Esophagus muscularis mucosa (tissue), 4 donors: ENCODE measurements around the gene UGT1A5. TPM values are rescaled to one million over a fixed set of nuclear protein-coding genes. Genes with fewer than 3 reads are reported as not detected.

Source experiments
- DNase-seq: peaks from one replicate; pipeline ENCODE4 v3.0.0-alpha.2; 2017; ENCODE audit errors: extremely low spot score
- H3K27ac ChIP-seq, 4 donors: fragments of 200-600 bp; sonication (generic); replicated peaks in 1 of 4; 1 replicate in 3 of 4; 2 replicates in 1 of 4; pipeline ENCODE4 v1.5.1; 2016 to 2019; ENCODE audit warnings: mild to moderate bottlenecking in 1 of 4
- H3K27me3 ChIP-seq, 4 donors: fragments of 200-600 bp; sonication (generic); one replicate each; pipeline versions ENCODE4 v1.5.1 to v1.6.0; 2016 to 2019
- H3K36me3 ChIP-seq, 4 donors: fragments of 200-600 bp; sonication (generic); one replicate each; pipeline ENCODE4 v1.5.1; 2016 to 2019
- H3K4me1 ChIP-seq, 4 donors: fragments of 200-600 bp; sonication (generic); one replicate each; pipeline ENCODE4 v1.5.1; 2016 to 2019
- H3K4me3 ChIP-seq, 4 donors: fragments of 200-600 bp; sonication (generic); 1 replicate in 2 of 4; 2 replicates in 2 of 4; pipeline ENCODE4 v1.5.1; 2016 to 2019; ENCODE audit warnings: mild to moderate bottlenecking in 4 of 4, moderate library complexity in 1 of 4
- H3K9me3 ChIP-seq, 4 donors: fragments of 200-600 bp; sonication (generic); 1 replicate in 3 of 4; 2 replicates in 1 of 4; pipeline ENCODE4 v1.5.1; 2016 to 2019
- CTCF ChIP-seq, 3 experiments: fragments of 200-600 bp in 2 of 3; fragments of 450-650 bp in 1 of 3; sonication (generic) in 2 of 3; IDR thresholded peaks; one replicate each; pipeline ENCODE4 v1.5.1; 2017 to 2019; ENCODE audit warnings: antibody characterized with exemption in 3 of 3, mild to moderate bottlenecking in 2 of 3, moderate library complexity in 1 of 3
- EP300 ChIP-seq: sonication (generic); formaldehyde crosslinking; IDR thresholded peaks from one replicate; pipeline ENCODE4 v1.6.1; 2017; ENCODE audit warnings: antibody characterized with exemption
- POLR2A ChIP-seq: fragments of 450-650 bp; IDR thresholded peaks from one replicate; pipeline ENCODE4 v1.6.1; 2017; ENCODE audit warnings: antibody characterized with exemption, moderate library complexity, mild to moderate bottlenecking, low read depth
- POLR2AphosphoS5 ChIP-seq, 2 donors: sonication (generic); formaldehyde crosslinking; IDR thresholded peaks; one replicate each; pipeline ENCODE4 v1.6.1; 2017; ENCODE audit warnings: antibody characterized with exemption in 2 of 2
- WGBS: methylation state at CpG from one replicate; pipeline ENCODE4 v1.1.5; 2018; 5-methylcytosine and 5-hydroxymethylcytosine counted together
- intact Hi-C: fragments of 100-400 bp; cut with DNase I; formaldehyde crosslinking; loops from one replicate; pipeline ENCODE4 v1.15.1; 2023
- total RNA-seq, 4 donors: library from RNA; depleted of rRNA; stranded (reverse); fragments of >200 nt; gene quantifications; one replicate each; pipeline versions ENCODE4 v1.1.0 to v1.2.1, GENCODE V29; 2016

UGT1A5 gene
- total RNA-seq, 4 donors from 2014 or later: not detected

- DNase-seq: no peak
- intact Hi-C loops: no loop called here
Measured at GRCh38 chr2:233819884-233820773, 107.4 kb downstream of the UGT1A5 start.

GRCh38 chr2:233820774-233821105, 108.0 kb downstream of the UGT1A5 start:
- H3K27ac ChIP-seq: no peak overlapping the region
- TF ChIP-seq POLR2AphosphoS5 (IDR thresholded peaks at IDR 0.05) (no peak), EP300 (no peak), POLR2A (no peak), CTCF (IDR thresholded peaks at IDR 0.05) (no peak)
- no peak for DNase-seq
- 83% methylated on average over 1 of the region's 6 CpGs for WGBS
- intact Hi-C loops: no loop called here
- no peaks in the 10 kb centered on the region for H3K36me3 ChIP-seq
- H3K27me3 ChIP-seq: peaks cover 0 to 5% (median 0%) of the 10 kb centered on the region in 4 donors
- no peak overlapping the region for H3K4me3 ChIP-seq
- no peaks in the 10 kb centered on the region for H3K4me1 ChIP-seq
- no peaks in the 10 kb centered on the region for H3K9me3 ChIP-seq

More at GRCh38 chr2:233819884-233820773, 107.4 kb downstream of the UGT1A5 start:
- Histone ChIP-seq H3K27me3 (peaks cover 0 to 5% (median 0%) of the 10 kb centered on the region in 4 donors), H3K36me3 (no peaks in the 10 kb centered on the region), H3K27ac (no peak overlapping the region), H3K4me3 (no peak overlapping the region), H3K9me3 (no peaks in the 10 kb centered on the region), H3K4me1 (no peaks in the 10 kb centered on the region)
- 25% methylated on average over 2 of the region's 18 CpGs for WGBS
- no peak for TF ChIP-seq CTCF (IDR thresholded peaks at IDR 0.05)
- no peak for TF ChIP-seq EP300
- TF ChIP-seq POLR2AphosphoS5 (IDR thresholded peaks at IDR 0.05): no peak
- TF ChIP-seq POLR2A: no peak

- no peak for DNase-seq
Measured at GRCh38 chr2:233821196-233821595, 108.5 kb downstream of the UGT1A5 start.

GRCh38 chr2:233821709-233822100, 109.0 kb downstream of the UGT1A5 start:
- intact Hi-C loops: no loop called here
- no peaks in the 10 kb centered on the region for H3K9me3 ChIP-seq
- H3K36me3 ChIP-seq: no peaks in the 10 kb centered on the region
- no peaks in the 10 kb centered on the region for H3K4me1 ChIP-seq
- DNase-seq: no peak
- H3K27me3 ChIP-seq: peaks cover 0 to 5% (median 0%) of the 10 kb centered on the region in 4 donors
- no CpG with 5 or more reads among the region's 8 CpGs for WGBS
- no peak overlapping the region for H3K27ac ChIP-seq
- H3K4me3 ChIP-seq: no peak overlapping the region
- TF ChIP-seq EP300 (no peak), POLR2AphosphoS5 (IDR thresholded peaks at IDR 0.05) (no peak), CTCF (IDR thresholded peaks at IDR 0.05) (no peak), POLR2A (no peak)

More at GRCh38 chr2:233821196-233821595, 108.5 kb downstream of the UGT1A5 start:
- WGBS: 92% methylated on average over 3 of the region's 3 CpGs
- Histone ChIP-seq H3K9me3 (no peaks in the 10 kb centered on the region), H3K4me3 (no peak overlapping the region), H3K36me3 (no peaks in the 10 kb centered on the region), H3K27ac (no peak overlapping the region), H3K27me3 (peaks cover 0 to 5% (median 0%) of the 10 kb centered on the region in 4 donors), H3K4me1 (no peaks in the 10 kb centered on the region)
- intact Hi-C loops: no loop called here
- no peak for TF ChIP-seq EP300
- TF ChIP-seq POLR2AphosphoS5 (IDR thresholded peaks at IDR 0.05): no peak
- TF ChIP-seq POLR2A: no peak
- no peak for TF ChIP-seq CTCF (IDR thresholded peaks at IDR 0.05)
